Measurements from ENCODE around the gene STAU1. TPM values are rescaled to one million over a fixed set of nuclear protein-coding genes. Genes with fewer than 3 reads are reported as not detected.
"Not testable (repeated sequence)": the region's sequence is repeated elsewhere in the genome, so short reads cannot be mapped to it uniquely, and the experiment has no call there.

The STAU1 gene
- total and polyA plus RNA-seq, 7 donors, result 51.9 to 110 (median 82.8) TPM

- H3K4me3 ChIP-seq, result no peak overlapping the region
- no peaks in the 10 kb centered on the region for H3K27me3 ChIP-seq
- DNase-seq, result no peak
- TF ChIP-seq POLR2A (IDR thresholded peaks at IDR 0.05) (no peak), CTCF (IDR thresholded peaks at IDR 0.05) (no peak), POLR2AphosphoS5 (IDR thresholded peaks at IDR 0.05) (no peak), EP300 (IDR thresholded peaks at IDR 0.05) (no peak)
- H3K9me3 ChIP-seq, result no peaks in the 10 kb centered on the region
- no peak overlapping the region for H3K27ac ChIP-seq
- intact Hi-C loops (cut with DNase I), result no loop called here
- H3K4me1 ChIP-seq, result no peaks in the 10 kb centered on the region
- H3K36me3 ChIP-seq, result peaks cover 27 to 79% (median 49%) of the 10 kb centered on the region in 4 donors
- 94 to 95% methylated on average over 15 of the region's 15 CpGs for WGBS, 2 donors
These were observed 75.4 kb downstream of the STAU1 start for GRCh38 chr20:49112596-49113274.

GRCh38 chr20:49110767-49111694 is 77.1 kb downstream of the STAU1 start:
- H3K36me3 ChIP-seq, result peaks cover 18 to 67% (median 32%) of the 10 kb centered on the region in 4 donors
- 97% methylated on average over 6 of the region's 6 CpGs for WGBS, 2 donors
- no peaks in the 10 kb centered on the region for H3K4me1 ChIP-seq
- no peak for DNase-seq
- no peaks in the 10 kb centered on the region for H3K9me3 ChIP-seq
- H3K27ac ChIP-seq, result no peak overlapping the region
- H3K4me3 ChIP-seq, result no peak overlapping the region
- intact Hi-C loops (cut with DNase I), result no loop called here
- no peaks in the 10 kb centered on the region for H3K27me3 ChIP-seq
- TF ChIP-seq POLR2A (IDR thresholded peaks at IDR 0.05) (no peak), EP300 (IDR thresholded peaks at IDR 0.05) (no peak)

GRCh38 chr20:49106328-49106727 is 81.8 kb downstream of the STAU1 start:
- TF ChIP-seq EP300 (IDR thresholded peaks at IDR 0.05) (no peak), CTCF (IDR thresholded peaks at IDR 0.05) (no peak), POLR2A (IDR thresholded peaks at IDR 0.05) (no peak), POLR2AphosphoS5 (IDR thresholded peaks at IDR 0.05) (no peak)
- 95 to 96% methylated on average over 6 of the region's 6 CpGs for WGBS, 2 donors
- no peak for DNase-seq
- Histone ChIP-seq H3K36me3 (peaks cover 8 to 55% (median 13%) of the 10 kb centered on the region in 4 donors), H3K4me1 (no peaks in the 10 kb centered on the region), H3K27me3 (no peaks in the 10 kb centered on the region), H3K27ac (no peak overlapping the region), H3K4me3 (no peak overlapping the region), H3K9me3 (no peaks in the 10 kb centered on the region)
- intact Hi-C loops (cut with DNase I), result no loop called here

- peaks cover 8 to 58% (median 13%) of the 10 kb centered on the region in 4 donors for H3K36me3 ChIP-seq
- H3K9me3 ChIP-seq; H3K4me3 ChIP-seq; DNase-seq; H3K4me1 ChIP-seq; H3K27me3 ChIP-seq; H3K27ac ChIP-seq; intact Hi-C loops (cut with DNase I): not testable (repeated sequence)
- WGBS, 2 donors, result 92 to 97% methylated on average over 11 of the region's 11 CpGs
These were observed 83.1 kb downstream of the STAU1 start for GRCh38 chr20:49104979-49105547.

GRCh38 chr20:49104365-49104648 is 83.8 kb downstream of the STAU1 start:
- Histone ChIP-seq H3K27ac (no peak overlapping the region), H3K4me1 (no peaks in the 10 kb centered on the region), H3K9me3 (no peaks in the 10 kb centered on the region), H3K36me3 (peaks cover 8 to 59% (median 13%) of the 10 kb centered on the region in 4 donors), H3K4me3 (no peak overlapping the region), H3K27me3 (no peaks in the 10 kb centered on the region)
- intact Hi-C loops (cut with DNase I), result no loop called here
- TF ChIP-seq POLR2AphosphoS5 (IDR thresholded peaks at IDR 0.05) (no peak), CTCF (IDR thresholded peaks at IDR 0.05) (no peak), EP300 (IDR thresholded peaks at IDR 0.05) (no peak), POLR2A (IDR thresholded peaks at IDR 0.05) (no peak)
- 86 to 89% methylated on average over 3 of the region's 3 CpGs for WGBS, 2 donors
- no peak for DNase-seq

Measured in sigmoid colon (tissue), 7 donors.